Activated CD8-positive, alpha-beta memory T cell treated with anti-CD3 and anti-CD28 coated beads, Interleukin-2, amount 50 U/mL, for 24 hours (primary cell): Measurements from ENCODE around the gene MYO1A.

Experiments used
- DNase-seq: peaks from one replicate; pipeline ENCODE4 v3.0.0-alpha.2; 2020; ENCODE audit errors: extremely low read depth

MYO1A gene

DNA sequence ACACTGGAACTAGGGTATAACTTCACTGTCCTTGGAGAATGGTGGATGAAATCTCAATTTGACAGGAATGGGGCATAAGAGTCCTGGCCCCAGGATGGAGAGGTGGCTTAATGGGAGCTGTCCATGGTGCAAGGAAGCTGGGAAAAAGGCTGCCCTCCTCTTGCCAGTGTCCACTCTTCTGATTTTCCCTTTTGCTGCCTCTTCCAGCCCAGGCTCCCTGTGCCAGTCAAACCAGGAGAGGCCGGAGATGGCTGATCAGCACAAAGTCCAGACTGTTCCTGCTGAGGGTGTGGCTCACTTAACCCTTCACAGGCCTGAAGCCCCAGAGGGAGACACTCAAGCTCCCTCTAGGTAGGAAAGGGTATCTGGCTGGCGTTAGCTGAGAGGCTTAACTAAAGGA, at the start of gene MYO1A:
Gene MYO1A, minus strand, starts transcription at position 240 of the 400 bp plus-strand sequence. CDS start 1,806 bp downstream, outside the sequence.
- DNase-seq = no peak

GRCh38 chr12:57099047-57099714, 49.3 kb upstream of the MYO1A start:
- DNase-seq = no peak

DNA sequence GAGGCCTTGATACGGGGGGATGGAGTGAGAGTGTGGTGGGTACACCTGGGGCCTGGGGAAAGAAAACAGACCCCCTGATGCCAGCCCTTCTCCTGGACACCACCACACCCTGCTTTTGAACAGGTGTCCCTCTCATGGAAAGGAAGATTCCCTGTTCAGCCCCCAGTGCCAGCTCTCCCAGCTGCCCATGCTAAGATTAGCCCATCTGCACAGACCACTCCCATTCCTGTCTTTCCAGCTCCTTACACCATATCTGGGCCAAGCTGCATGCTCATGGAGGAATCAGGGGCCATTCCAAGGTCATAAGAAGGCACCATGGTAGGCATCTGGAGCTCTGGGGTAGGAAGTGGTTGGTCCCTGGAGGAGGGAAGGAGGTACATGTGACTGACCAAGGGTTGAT, 48.6 kb upstream of the MYO1A start:
- DNase-seq = no peak

DNA sequence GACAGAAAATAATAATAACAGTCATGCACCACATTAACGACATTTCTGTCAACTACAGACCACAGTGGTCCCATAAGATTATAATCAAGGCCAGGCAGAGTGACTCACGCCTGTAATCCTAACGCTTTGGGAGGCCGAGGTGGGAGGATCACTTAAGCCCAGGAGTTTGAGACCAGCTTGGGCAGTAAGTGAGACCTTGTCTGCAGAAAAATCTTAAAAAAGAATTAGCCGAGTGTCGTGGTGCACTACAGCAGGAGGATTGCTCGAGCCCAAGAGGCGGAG, 47.6 kb upstream of the MYO1A start:
- no peak for DNase-seq

GRCh38 chr12:57096748-57097553, 47.0 kb upstream of the MYO1A start:
- no peak for DNase-seq

DNA sequence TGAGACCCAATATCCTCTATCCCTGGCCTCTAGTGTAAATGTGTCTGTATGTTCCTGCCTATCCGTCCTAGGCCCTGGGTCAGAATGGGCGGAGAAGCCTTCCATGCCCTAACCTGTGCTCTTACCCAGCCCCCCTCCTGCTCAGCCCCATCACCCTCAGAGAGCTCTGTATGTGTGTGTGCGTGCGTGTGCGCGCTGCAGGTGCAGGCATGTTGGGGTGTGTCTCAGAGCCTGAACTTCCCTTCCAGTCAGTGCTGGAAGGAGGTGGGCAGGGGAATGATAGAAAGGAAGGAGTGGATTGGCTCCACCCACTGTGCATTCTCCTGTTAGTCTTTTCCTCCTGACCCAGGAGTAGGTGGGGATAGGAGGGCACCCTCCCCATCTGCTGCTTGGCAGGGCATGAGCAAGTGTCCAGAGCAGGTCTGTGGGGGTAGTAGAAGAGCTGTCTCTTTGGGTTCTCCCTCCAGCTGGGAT, 46.2 kb upstream of the MYO1A start:
- no peak for DNase-seq

- DNase-seq = no peak
These were observed 45.5 kb upstream of the MYO1A start for GRCh38 chr12:57095440-57095839.

DNA sequence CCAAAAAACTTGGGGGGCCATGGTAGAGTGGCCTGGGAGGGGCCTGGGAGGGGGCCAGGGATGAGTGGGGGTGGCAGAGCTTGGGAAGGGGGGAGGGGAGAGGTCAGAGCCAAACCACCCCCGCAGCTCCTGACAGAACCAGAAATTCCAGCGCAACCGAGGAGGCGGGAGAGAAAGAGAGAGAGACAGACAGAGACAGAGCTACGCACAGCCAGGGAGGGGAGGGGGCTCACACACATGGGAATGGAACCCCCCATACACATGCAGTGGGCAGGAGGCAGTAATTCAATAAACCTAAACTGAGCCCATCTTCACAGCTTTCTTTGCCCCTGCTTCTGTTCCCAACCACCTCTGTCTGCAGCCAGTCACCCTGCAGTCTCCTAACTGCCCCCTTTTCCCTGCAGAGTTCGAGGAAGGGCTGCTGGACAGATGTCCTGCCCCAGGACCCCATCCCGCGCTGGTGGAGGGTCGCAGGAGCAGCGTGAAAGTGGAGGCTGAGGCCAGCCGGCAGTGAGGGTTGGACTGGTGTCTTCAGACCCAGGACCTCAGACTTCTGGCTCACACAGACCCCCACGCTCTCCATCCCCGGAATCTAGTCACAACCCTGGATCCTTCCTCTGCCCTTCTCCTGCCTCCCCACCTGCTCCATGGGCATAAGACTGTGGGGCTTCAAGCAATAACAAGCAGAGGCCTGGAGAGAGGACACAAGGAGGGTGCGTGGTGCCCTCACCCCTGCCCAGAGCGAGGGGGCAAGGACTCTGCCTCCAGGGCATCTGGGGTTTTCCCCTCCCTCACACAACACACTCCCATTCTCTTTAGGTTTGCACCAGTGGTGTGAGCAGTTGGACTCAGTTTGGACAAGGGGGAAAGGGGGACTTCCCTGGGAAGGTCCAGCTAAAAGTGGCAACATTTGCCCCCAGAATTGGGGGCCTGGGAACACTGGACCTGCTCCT, 44.6 kb upstream of the MYO1A start:
- DNase-seq = no peak

DNA sequence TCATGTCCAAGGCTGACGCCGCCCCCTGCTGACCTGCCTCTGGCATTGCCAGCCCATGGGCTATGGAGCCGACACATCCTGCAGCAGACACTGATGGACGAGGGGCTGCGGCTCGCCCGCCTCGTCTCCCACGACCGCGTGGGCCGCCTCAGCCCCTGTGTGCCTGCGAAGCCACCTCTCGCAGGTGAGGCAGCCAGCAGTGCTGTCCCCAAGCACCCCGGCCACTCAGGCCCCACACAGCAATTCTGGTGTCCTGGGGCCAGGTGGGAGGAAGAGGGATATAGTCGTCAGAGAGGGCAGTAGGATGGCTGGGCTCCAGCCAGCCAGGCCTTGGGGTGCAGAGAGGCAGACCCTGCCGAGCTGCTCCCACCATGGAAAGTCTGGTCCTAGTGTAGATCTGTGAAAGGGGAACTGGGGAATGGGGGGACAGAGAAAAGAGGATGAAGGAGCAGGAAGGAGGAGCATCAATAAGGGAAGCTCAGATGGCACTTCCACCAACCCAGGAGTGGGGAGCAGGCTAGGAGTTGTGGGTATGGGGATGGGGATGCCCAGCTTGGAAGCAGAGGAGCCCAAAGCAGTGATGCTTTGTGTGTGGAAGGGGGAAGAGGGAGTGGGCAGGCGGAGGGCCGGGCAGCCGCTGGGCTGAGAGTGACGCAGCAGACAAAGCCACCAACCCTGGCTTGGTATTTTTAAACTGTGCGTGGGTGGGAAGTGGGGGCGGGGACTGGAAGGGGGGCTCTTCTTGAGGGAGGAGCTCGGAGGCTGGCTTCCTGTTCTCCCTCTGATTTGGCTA, 43.7 kb upstream of the MYO1A start:
- no peak for DNase-seq

DNA sequence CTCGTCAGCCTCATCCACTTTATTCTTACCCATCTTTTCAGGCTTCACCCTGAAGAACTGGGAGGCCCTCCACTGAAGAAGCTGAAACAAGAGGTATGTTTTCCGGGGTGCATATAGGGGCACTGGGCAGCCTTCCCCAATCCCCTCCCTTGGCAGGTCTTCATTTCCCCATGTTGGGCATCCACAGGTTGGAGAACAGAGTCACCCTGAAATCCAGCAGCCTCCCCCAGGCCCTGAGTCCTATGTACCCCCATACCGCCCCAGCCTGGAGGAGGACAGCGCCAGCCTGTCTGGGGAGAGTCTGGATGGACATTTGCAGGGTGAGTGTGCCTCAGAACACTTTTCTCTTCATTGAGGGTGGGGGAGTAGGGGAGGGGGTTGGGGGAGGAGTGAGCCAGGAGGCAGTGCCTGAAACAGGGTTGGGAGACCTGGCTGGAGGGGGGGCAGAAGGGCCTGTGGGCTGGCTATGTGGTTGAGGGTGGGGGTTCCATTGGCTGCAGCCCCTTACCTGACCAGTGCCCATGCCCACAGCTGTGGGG, 43.0 kb upstream of the MYO1A start:
- DNase-seq = no peak

DNA sequence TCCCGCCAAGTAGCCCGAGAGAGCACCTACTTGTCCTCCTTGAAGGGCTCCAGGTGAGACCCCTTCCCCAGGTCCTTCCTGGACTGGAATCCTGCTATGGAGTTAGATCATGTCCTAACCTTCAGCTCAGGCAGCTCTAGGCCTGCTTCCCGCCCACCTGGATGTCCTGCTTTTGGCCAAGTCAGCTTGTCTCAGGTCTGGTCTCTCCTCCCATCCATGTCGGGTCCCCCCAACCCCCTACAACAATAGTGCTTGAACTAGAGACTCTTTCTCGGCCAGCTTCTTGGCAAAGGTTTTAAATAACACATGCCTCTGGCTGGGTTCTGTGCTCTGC, 42.6 kb upstream of the MYO1A start:
- DNase-seq = no peak

- DNase-seq = no peak
These were observed 42.0 kb upstream of the MYO1A start for GRCh38 chr12:57091638-57092528.

DNA sequence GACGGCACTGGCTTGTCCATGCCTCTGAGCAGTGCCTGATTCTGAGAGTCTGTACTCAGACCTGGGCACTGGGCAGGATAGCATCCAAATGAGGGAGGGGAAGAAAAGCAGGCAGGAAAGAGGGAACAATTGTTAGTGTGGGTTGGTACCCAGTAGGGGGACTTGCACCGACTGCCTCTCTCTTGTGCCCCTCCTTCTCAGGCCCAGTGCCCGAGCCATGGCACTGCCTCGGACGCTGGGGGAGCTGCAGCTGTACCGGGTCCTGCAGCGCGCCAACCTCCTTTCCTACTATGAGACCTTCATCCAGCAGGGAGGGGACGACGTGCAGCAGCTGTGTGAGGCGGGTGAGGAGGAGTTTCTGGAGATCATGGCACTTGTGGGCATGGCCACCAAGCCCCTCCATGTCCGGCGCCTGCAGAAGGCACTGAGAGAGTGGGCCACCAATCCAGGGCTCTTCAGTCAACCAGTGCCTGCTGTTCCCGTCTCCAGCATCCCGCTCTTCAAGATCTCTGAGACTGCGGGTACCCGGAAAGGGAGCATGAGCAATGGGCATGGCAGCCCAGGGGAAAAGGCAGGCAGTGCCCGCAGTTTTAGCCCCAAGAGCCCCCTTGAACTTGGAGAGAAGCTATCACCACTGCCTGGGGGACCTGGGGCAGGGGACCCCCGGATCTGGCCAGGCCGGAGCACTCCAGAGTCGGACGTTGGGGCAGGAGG, 41.2 kb upstream of the MYO1A start:
- DNase-seq = no peak

- no peak for DNase-seq
These were observed 40.6 kb upstream of the MYO1A start for GRCh38 chr12:57090490-57090889.

GRCh38 chr12:57089271-57090245, 39.6 kb upstream of the MYO1A start:
- DNase-seq = no peak

DNA sequence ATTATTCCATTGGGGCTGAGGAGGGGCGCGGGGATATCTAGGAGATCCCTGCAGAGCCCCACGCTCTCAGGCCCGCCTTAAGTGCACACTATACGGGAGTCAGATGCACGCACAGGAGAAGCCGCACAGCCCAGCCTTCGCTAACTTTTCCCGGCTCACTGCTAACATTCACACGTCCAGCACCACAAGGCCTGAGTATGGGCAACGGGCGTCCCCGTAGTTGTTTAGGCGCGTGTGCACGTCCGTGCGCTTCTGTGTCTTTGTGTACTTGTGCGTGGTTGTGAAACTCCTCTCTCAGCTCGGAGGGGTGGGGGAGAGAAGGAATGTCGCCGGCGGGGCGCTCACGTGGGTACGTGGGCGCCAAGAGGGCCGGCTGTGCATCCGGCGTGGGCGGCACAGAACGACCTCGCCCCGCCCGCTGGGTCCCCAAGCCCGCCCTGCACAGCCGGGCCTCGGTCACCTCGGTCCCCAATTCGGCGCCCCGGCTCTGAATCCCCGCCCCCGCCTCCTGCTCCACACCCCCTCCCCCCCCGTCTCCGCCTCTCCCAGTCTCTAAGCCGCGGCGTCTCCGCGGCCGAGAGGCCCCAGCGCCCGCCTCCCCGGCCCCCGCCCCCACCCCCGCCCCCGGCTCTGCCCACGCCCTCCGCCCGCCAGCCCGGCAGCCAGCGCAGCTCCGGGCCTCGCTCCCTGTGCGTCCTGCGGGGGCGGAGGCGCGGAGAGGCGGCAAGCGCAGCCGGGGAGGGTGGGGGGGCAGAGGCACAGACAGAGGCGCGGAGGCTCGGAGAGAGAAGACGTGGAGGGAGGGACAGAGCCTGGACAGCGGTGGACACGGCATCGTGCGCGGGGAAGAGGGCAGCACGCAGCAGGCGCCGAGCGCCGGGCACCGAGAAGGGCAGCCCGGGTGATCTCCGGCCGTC, 38.7 kb upstream of the MYO1A start, which contains the start of gene NAB2:
Gene NAB2, plus strand, starts transcription at position 761 of the 917 bp plus-strand sequence. CDS start 158 bp downstream, outside the sequence.
- DNase-seq = no peak

DNA sequence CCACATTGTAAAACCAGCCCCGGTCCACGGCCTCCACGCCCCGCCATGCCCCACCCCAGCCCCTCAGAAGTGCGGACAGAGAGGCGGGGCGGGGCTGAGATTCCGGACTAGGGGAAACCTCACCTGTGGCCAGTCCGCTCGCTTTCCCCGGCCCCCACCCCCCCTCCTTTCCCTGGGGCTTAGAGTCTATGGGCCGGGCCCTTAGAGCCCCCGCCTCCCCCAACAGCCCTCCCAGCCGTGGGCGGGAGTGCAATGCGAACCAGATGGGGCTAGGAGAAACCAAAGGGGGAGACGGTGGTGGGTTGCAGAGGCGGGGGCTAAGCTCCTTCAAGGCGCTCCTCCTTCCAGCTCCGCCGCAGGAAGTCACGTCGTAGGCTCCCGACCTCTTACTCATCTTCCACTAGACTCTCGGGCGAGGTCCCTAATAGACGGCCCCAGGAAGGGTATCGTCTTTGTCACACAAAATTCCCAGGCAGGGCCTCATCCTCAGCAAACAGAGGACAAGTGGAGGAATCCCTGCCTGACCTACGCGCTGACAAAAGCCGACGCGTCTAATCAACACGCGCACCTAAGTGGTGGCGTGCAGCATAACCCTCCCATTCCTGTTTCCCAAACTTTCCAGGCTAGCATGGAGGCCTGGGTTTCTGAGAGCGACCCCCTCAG, 37.9 kb upstream of the MYO1A start:
- no peak for DNase-seq
